Stimulated activated CD8-positive, alpha-beta memory T cell treated with anti-CD3 and anti-CD28 coated beads, Interleukin-2, amount 100 ng/mL, for 1 hour (primary cell): ENCODE measurements around the gene CASK.

Source experiments
- DNase-seq, 2 donors: peaks; one replicate each; pipeline ENCODE4 v3.0.0-alpha.2; 2020; ENCODE audit warnings: low read depth in 2 of 2

The CASK gene, protein sequence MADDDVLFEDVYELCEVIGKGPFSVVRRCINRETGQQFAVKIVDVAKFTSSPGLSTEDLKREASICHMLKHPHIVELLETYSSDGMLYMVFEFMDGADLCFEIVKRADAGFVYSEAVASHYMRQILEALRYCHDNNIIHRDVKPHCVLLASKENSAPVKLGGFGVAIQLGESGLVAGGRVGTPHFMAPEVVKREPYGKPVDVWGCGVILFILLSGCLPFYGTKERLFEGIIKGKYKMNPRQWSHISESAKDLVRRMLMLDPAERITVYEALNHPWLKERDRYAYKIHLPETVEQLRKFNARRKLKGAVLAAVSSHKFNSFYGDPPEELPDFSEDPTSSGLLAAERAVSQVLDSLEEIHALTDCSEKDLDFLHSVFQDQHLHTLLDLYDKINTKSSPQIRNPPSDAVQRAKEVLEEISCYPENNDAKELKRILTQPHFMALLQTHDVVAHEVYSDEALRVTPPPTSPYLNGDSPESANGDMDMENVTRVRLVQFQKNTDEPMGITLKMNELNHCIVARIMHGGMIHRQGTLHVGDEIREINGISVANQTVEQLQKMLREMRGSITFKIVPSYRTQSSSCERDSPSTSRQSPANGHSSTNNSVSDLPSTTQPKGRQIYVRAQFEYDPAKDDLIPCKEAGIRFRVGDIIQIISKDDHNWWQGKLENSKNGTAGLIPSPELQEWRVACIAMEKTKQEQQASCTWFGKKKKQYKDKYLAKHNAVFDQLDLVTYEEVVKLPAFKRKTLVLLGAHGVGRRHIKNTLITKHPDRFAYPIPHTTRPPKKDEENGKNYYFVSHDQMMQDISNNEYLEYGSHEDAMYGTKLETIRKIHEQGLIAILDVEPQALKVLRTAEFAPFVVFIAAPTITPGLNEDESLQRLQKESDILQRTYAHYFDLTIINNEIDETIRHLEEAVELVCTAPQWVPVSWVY

DNA sequence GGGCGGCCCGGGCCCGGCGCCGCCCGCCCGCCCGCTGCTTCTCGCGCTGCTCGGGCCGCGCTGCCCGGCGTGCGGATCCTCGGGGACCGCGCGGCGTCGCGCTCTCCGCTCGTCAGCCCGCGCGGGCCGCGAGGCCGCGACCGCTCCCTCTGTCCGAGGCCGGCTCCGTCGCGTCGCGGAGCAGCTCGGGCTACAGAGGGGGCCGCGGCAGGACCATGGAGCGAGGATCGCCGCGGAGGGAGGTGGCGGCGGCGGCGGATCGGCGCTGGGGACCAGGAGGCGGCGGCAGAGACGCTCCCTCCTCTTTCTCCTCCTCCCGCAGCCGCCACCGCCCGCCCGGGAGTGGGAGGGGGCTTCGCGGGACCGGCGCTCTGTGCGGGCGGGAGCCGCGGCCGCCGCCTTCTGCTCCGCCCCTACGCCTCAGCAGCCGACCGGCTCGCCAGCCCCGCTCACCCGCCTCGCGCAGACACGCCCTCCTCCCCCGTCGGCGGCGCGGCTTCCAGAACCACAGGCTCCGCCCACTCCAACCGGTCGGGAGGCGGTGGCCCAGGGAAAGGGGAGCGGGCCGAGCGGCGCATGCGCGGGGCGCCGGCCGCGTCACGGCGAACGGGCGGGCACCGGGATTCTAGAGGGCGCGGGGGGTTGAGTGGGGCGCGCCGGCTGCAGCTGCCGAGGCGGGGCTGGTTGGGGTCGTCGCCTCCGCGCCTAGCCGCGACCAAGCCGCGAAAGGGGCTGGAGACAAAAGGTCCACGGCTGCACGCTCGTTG lies at the start of gene CASK:
TSS of gene CASK (minus strand) at position 344 of the 767 bp plus-strand sequence. CDS start 566 bp downstream, outside the sequence.
- DNase-seq, result peak; percentile 68 to 81

GRCh38 chrX:41971346-41971745 lies 48.0 kb upstream of the CASK start:
- DNase-seq, result no peak

- DNase-seq, result no peak
Measured at GRCh38 chrX:41970419-41970818, 47.1 kb upstream of the CASK start.

DNA sequence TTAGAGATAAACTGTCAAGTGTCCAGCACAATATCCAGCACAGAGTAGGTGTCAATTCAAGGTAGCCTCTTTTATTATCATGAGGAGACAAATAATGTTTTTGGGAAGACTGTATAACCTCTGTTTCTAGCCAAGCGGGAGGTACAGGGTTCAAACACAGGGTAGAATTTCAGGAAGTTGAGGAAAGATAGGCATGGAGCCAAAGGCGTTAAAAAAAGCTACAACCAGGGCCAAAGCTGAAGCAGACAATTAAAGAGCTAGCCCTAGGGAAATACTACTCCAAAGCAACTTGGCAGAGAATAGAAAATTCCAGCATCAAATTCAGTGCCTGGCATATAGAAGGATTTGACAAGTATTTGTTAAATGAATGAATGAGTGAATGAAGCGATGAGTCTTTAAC lies 40.0 kb upstream of the CASK start:
- DNase-seq, result no peak

DNA sequence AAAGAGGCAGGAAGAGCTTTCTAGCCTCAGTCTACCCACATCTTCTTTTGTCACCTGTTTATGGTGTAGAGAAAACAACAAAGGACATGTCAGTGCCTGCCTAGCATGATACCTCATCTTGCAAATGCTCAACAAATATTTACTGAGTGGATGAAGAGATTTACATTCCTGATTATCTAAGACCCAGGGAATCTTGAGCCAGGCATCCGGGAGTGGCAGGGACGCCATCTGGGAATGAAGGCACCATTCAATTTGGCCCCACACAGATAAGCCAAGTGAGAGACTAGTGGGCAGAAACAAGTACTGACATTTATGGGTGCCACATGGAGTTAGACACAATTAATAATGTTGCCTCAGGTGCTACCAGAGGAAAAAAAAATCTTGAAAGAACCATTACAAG lies 36.8 kb upstream of the CASK start:
- no peak for DNase-seq

DNA sequence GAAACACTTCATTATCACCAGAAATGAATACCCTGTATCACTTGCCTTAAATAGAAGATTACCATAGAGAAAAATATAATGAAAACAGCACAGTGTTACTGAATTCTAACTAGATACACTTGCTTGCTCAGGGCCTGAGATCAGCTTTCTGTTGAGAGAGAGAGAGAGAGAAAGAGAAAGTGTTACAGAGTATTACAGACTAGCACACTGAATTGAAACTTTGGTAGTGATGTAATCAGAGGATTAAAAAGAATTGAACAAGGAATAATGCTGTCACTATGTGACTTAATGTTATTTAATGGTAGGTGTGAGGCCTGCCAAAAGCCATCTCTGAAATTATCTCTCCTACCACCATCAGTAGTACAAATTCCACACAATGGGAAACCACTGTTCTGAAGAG lies 35.5 kb upstream of the CASK start:
- no peak for DNase-seq

- no peak for DNase-seq
Measured at GRCh38 chrX:41956027-41956426, 32.7 kb upstream of the CASK start.

GRCh38 chrX:41952102-41952501 lies 28.7 kb upstream of the CASK start:
- no peak for DNase-seq

GRCh38 chrX:41946989-41947612 lies 23.7 kb upstream of the CASK start:
- DNase-seq, result no peak

- no peak for DNase-seq
Measured at GRCh38 chrX:41946235-41946634, 22.9 kb upstream of the CASK start.

GRCh38 chrX:41935832-41936231 lies 12.5 kb upstream of the CASK start:
- no peak for DNase-seq

DNA sequence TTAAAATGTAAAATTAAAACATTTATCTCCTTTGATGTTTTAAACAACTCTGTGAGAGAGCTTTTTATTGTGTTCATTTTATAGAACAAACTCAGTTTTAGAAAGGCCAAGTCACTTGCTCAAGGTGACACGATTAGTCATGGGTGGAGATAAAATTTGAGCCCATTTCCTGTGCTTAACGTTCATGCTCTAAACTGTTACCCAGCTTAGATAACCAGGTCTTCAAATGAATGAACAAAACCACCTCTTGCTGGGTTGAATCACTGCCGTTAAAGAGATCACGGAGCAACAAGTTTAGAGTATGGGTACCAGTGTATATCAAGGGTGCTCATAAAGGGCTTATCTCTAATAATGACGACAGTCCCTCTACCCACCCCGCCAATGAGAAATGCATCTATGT lies 10.2 kb upstream of the CASK start:
- no peak for DNase-seq

DNA sequence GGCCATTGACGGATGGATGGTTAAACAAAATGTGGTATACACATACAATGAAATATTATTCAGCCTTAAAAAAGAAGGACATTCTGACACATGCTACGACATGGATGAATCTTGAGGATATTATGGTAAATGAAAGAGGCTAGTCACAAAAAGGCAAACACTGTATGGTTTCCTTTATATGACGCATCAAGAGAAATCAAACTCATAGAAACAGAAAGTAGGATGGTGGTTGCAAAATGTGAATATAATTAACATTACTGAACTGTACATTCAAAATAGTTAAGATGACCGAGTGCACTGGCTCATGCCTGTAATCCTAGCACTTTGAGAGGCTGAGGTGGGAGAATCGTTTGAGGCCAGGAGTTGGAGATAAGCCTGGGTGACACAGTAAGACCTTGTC lies 9.5 kb upstream of the CASK start:
- DNase-seq, result no peak

- no peak for DNase-seq
Measured at GRCh38 chrX:41931591-41931990, 8.2 kb upstream of the CASK start.

DNA sequence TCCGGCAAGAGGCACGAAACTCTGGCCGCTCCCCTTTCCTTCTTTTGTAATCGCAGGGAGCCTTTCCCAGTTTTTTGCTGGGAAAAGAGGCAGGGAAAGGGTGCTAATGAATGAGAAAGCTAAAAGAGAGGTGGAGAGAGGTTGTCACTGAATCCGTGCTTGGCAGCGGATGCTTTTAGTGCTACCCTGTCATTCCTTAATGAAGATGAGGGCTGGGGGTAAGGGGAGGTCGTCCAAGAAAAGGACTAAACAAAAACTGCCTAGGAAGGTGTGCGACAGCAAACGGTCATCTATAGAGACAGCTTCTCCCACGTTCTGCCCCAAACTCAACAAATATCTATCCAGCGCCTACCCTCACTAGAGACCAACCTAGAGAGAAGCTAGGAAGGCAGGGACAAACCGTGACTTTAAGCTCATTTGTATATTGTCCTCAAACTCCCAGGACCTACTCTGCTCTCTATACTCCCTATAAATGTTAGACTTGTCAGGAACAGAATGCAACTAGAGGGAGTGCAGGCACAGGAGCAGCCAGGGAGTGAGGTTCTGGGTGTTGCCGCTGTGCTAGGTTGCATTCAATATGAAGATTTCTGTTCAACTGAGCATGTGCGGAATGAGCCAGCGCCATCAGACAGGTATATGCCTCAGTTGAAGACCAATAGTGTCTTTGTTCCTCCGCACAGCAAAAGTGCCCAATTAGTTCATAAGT lies 777 bp upstream of the CASK start:
- no peak for DNase-seq

DNA sequence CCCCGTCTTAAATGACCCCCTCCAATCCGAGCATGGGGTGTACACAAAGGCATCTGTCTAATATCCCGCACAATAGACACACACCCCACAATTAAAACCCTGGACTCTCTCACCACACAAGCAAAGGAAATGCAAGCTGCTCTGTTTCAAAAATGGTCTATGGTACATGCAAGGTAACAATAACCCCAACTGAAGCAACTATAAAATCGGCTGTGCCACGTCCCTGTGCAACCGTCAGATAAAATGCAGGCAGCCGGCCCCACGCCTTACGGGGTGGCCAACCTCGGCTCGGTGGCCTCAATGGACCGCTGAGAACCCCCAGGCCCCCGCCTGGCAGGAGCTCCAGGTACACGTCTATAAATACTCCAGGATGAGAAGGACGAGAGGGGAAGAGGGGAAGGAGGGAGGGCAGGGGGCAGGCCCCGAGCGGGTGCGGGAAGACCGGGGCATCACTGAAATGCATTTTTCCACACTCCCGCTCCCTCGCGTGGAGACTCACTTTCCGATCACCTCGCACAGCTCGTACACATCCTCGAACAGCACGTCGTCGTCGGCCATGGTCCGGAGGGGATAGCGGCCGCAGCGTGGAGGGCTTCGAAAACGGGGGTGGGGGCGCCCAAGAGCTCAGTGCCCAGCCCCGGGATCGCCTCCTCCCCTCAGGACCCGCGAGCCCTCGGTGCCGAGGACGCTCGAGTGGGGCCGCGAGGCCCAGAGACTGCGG lies 763 bp downstream of the CASK start:
- DNase-seq, result no peak

- DNase-seq, result no peak
Measured at GRCh38 chrX:41921492-41922430, 1.6 kb downstream of the CASK start.

DNA sequence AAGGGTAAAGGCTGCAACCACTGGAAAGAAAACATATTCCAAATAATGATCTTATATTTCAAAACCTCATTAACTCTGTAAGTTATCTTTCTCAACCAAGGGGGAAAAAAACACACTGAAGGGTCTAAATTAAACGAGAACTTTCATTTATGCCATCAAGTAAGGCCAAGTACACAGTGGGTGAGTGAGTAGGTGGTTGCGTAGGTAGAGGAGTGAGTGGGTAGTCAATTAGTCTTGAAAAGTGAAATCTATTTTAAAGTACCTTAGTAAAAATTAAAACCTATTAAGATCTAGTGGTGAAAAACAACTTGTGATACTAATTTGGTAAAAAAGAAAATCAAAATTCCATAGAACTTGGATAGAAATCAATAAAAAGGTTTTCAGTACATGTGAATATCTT lies 3.5 kb downstream of the CASK start:
- no peak for DNase-seq

DNA sequence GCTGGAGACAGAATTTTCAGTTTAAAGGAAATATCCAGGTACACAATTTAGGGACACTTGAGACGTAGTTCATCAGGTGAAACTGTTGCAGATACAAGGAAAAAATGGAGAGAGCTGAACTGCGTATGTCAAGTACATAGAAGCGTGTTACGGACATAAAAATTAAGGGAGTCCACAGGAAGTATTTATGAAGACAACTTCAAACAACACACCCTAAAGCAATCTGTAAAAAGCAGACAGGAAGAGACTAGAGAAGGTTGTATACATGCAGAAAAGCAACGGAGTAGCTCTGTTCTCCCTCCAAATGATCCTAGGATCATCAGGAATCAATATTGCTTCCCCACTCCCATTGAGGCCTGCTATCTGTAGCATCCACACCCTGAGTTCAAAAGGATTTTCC lies 5.8 kb downstream of the CASK start:
- DNase-seq, result no peak
